B cell (primary cell): ENCODE measurements around the gene PDE10A. TPM values are rescaled to one million over a fixed set of nuclear protein-coding genes. Genes with fewer than 3 reads are reported as not detected.

ENCODE experiments used
- ATAC-seq: fragments of 200-7000 bp; cut with Tn5 transposase; one replicate; pipeline ENCODE4 v1.10.0; 2021; ENCODE audit warnings: low read depth, mild to moderate bottlenecking, moderate number of reproducible peaks, moderate library complexity
- CTCF ChIA-PET: fragments of 350-600 bp; sonication (Branson Sonifier 250); formaldehyde crosslinking; loops from one replicate; lab custom pipeline; 2021; ENCODE audit warnings: antibody characterized with exemption, inconsistent platforms; lab: Charles Lee
- POLR2A ChIA-PET: fragments of 350-600 bp; sonication (Branson Sonifier 250); formaldehyde crosslinking; loops from one replicate; lab custom pipeline; 2021; ENCODE audit warnings: antibody characterized with exemption; lab: Charles Lee
- DNase-seq: peaks from one replicate; pipeline ENCODE4 v3.0.0; 2013
- H2AFZ ChIP-seq: 2 replicates; pipeline ENCODE4 v1.6.1; 2012; ENCODE audit warnings: mild to moderate bottlenecking, low read depth, low read length; ENCODE audit not compliant: insufficient read depth, poor library complexity, severe bottlenecking
- H3K27ac ChIP-seq, 2 donors: 1 replicate in 1 of 2; 2 replicates in 1 of 2; pipeline ENCODE4 v1.5.1; 2012 to 2013; ENCODE audit warnings: low read length in 2 of 2, mild to moderate bottlenecking in 2 of 2, moderate library complexity in 1 of 2
- H3K27me3 ChIP-seq, 4 experiments: fragments of 200-600 bp in 1 of 4; sonication (generic) in 1 of 4; replicated peaks in 1 of 4; 1 replicate in 2 of 4; 2 replicates in 2 of 4; pipeline versions ENCODE4 v1.6.1 to v1.7.0; 2013 to 2016; ENCODE audit warnings: low read length in 3 of 4, mild to moderate bottlenecking in 2 of 4, mixed read lengths in 1 of 4, moderate library complexity in 1 of 4; ENCODE audit not compliant: insufficient read depth in 4 of 4, control insufficient read depth in 3 of 4; ENCODE audit errors: control extremely low read depth in 1 of 4
- H3K36me3 ChIP-seq, 2 experiments: replicated peaks in 1 of 2; 1 replicate in 1 of 2; 2 replicates in 1 of 2; pipeline versions ENCODE4 v1.6.1 to v1.7.1; 2013; ENCODE audit warnings: low read length in 1 of 2; ENCODE audit not compliant: insufficient read depth in 2 of 2, control insufficient read depth in 1 of 2; ENCODE audit errors: control extremely low read depth in 1 of 2, extremely low read depth in 1 of 2
- H3K4me1 ChIP-seq, 2 donors: fragments of 200-600 bp in 1 of 2; sonication (generic) in 1 of 2; 1 replicate in 1 of 2; 2 replicates in 1 of 2; pipeline versions ENCODE4 v1.5.1 to v1.6.1; 2013 to 2017; ENCODE audit warnings: low read length in 2 of 2; ENCODE audit not compliant: control insufficient read depth in 2 of 2, insufficient read depth in 2 of 2
- H3K4me2 ChIP-seq: replicated peaks from 2 replicates; pipeline ENCODE3; 2012; ENCODE audit warnings: mild to moderate bottlenecking, low read depth, low read length; ENCODE audit not compliant: poor library complexity, severe bottlenecking
- H3K4me3 ChIP-seq, 5 experiments: fragments of 200-600 bp in 1 of 5; sonication (generic) in 1 of 5; 1 replicate in 3 of 5; 2 replicates in 2 of 5; pipeline versions ENCODE4 v1.5.1 to v1.7.0; 2011 to 2016; ENCODE audit warnings: low read length in 4 of 5, mild to moderate bottlenecking in 4 of 5, low read depth in 2 of 5, control low read depth in 1 of 5, moderate library complexity in 1 of 5; ENCODE audit not compliant: insufficient read depth in 1 of 5; ENCODE audit errors: control extremely low read depth in 1 of 5, extremely low read depth in 1 of 5
- H3K79me2 ChIP-seq: fragments of 200-600 bp; sonication (generic); one replicate; pipeline ENCODE4 v1.6.0; 2016; ENCODE audit warnings: low read length; ENCODE audit not compliant: control insufficient read depth, insufficient read depth
- H3K9ac ChIP-seq: fragments of 200-600 bp; sonication (generic); 2 replicates; pipeline ENCODE4 v1.6.1; 2017; ENCODE audit warnings: mild to moderate bottlenecking, low read length, moderate library complexity
- H3K9me3 ChIP-seq, 3 donors: one replicate each; pipeline versions ENCODE4 v1.6.1 to v1.7.1; 2013; ENCODE audit warnings: low read length in 2 of 3; ENCODE audit not compliant: control insufficient read depth in 2 of 3, insufficient read depth in 1 of 3; ENCODE audit errors: control extremely low read depth in 1 of 3
- H4K20me1 ChIP-seq: 2 replicates; pipeline ENCODE4 v1.6.0; 2012; ENCODE audit warnings: mild to moderate bottlenecking, low read length; ENCODE audit not compliant: insufficient read depth, control insufficient read depth, poor library complexity, severe bottlenecking
- H3K27ac Mint-ChIP-seq: one replicate; pipeline ENCODE4 v1.8.0; 2021; ENCODE audit warnings: mixed read lengths
- H3K27me3 Mint-ChIP-seq: one replicate; pipeline ENCODE4 v1.8.0; 2021; ENCODE audit warnings: mixed read lengths
- H3K4me1 Mint-ChIP-seq: one replicate; pipeline ENCODE4 v1.8.0; 2021; ENCODE audit warnings: mixed read lengths
- H3K4me3 Mint-ChIP-seq: one replicate; pipeline ENCODE4 v1.8.0; 2021; ENCODE audit warnings: mixed read lengths
- H3K9me3 Mint-ChIP-seq: one replicate; pipeline ENCODE4 v1.8.0; 2022; ENCODE audit warnings: mixed read lengths; ENCODE audit not compliant: insufficient read depth
- CTCF ChIP-seq: fragments of 200-600 bp; IDR thresholded peaks from one replicate; pipeline ENCODE4 v1.8.0; 2022; ENCODE audit warnings: antibody characterized with exemption, mild to moderate bottlenecking
- EZH2 ChIP-seq: IDR thresholded peaks from 2 replicates; pipeline ENCODE4 v1.6.1; 2012; ENCODE audit warnings: borderline replicate concordance, low read depth, mild to moderate bottlenecking, moderate library complexity, low read length; ENCODE audit not compliant: insufficient read depth, poor library complexity, severe bottlenecking
- WGBS: methylation state at CpG from one replicate; pipeline ENCODE4 v1.1.5; 2013; ENCODE audit warnings: missing lambda C conversion rate; ENCODE audit not compliant: insufficient coverage; 5-methylcytosine and 5-hydroxymethylcytosine counted together
- intact Hi-C: fragments of 100-400 bp; cut with micrococcal nuclease; formaldehyde crosslinking; loops from one replicate; pipeline ENCODE4 v1.10.0; 2022
- polyA plus RNA-seq: library from polyadenylated mRNA; depleted of rRNA; stranded (reverse); fragments of >200 nt; gene quantifications from 2 replicates; pipeline ENCODE4 v1.2.3, GENCODE V29; 2012
- total RNA-seq, 2 donors: library from RNA; stranded (reverse); fragments of 120-200 nt in 1 of 2; gene quantifications; 1 replicate in 1 of 2; 2 replicates in 1 of 2; pipeline versions ENCODE4 v1.2.3 to v1.2.4, GENCODE V29; 2013 to 2022

Gene PDE10A
- total and polyA plus RNA-seq, 2 donors (not counting 1 experiment from before 2014, with no cell fraction given), result not detected

GRCh38 chr6:165644586-165645266 lies 18.3 kb downstream of the PDE10A start:
- no peak overlapping the region for H3K27ac Mint-ChIP-seq
- no peak overlapping the region for H3K4me3 ChIP-seq
- WGBS, result 89% methylated on average over 11 of the region's 15 CpGs
- no peak overlapping the region for H3K4me2 ChIP-seq
- H3K9me3 Mint-ChIP-seq, result no peaks in the 10 kb centered on the region
- ATAC-seq, result no peak
- CTCF ChIA-PET, result no interaction called here
- DNase-seq, result no peak
- H4K20me1 ChIP-seq, result no peaks in the 10 kb centered on the region
- H3K4me1 Mint-ChIP-seq, result no peaks in the 10 kb centered on the region
- no peak for TF ChIP-seq EZH2
- TF ChIP-seq CTCF, result no peak
- no peak overlapping the region for H2AFZ ChIP-seq
- no peak overlapping the region for H3K9ac ChIP-seq
- no peaks in the 10 kb centered on the region for H3K79me2 ChIP-seq
- peaks cover 0 to 3% (median 0%) of the 10 kb centered on the region in 3 donors for H3K9me3 ChIP-seq
- no peak overlapping the region for H3K27ac ChIP-seq
- no peaks in the 10 kb centered on the region for H3K27me3 Mint-ChIP-seq
- H3K36me3 ChIP-seq, result no peaks in the 10 kb centered on the region
- intact Hi-C loops, result no loop called here
- H3K4me1 ChIP-seq, result no peaks in the 10 kb centered on the region
- POLR2A ChIA-PET, result no interaction called here
- H3K27me3 ChIP-seq, result no peaks in the 10 kb centered on the region
- no peak overlapping the region for H3K4me3 Mint-ChIP-seq

GRCh38 chr6:165643015-165643414 lies 20.0 kb downstream of the PDE10A start:
- Histone ChIP-seq H3K9me3 (no peaks in the 10 kb centered on the region), H4K20me1 (no peaks in the 10 kb centered on the region), H3K4me1 (no peaks in the 10 kb centered on the region), H3K9ac (no peak overlapping the region), H3K4me2 (no peak overlapping the region), H3K27me3 (no peaks in the 10 kb centered on the region), H2AFZ (no peak overlapping the region), H3K4me3 (no peak overlapping the region), H3K27ac (no peak overlapping the region), H3K79me2 (no peaks in the 10 kb centered on the region), H3K36me3 (no peaks in the 10 kb centered on the region)
- no peaks in the 10 kb centered on the region for H3K27me3 Mint-ChIP-seq
- intact Hi-C loops, result no loop called here
- no peak for TF ChIP-seq EZH2
- TF ChIP-seq CTCF, result no peak
- POLR2A ChIA-PET, result no interaction called here
- DNase-seq (no peak), ATAC-seq (no peak)
- H3K27ac Mint-ChIP-seq, result no peak overlapping the region
- 100% methylated on average over 1 of the region's 3 CpGs for WGBS
- H3K4me3 Mint-ChIP-seq, result no peak overlapping the region
- H3K9me3 Mint-ChIP-seq, result no peaks in the 10 kb centered on the region
- CTCF ChIA-PET, result no interaction called here
- H3K4me1 Mint-ChIP-seq, result no peaks in the 10 kb centered on the region
